HG02884 (cell line): ENCODE results near the gene APOBEC3G.
"Not testable (repeated sequence)": the region's sequence is repeated elsewhere in the genome, so short reads cannot be mapped to it uniquely, and the experiment has no call there.

Experiments
- ATAC-seq: cut with Tn5 transposase; IDR thresholded peaks from one replicate; pipeline ENCODE4 v1.9.1; 2021; ENCODE audit warnings: mild to moderate bottlenecking, moderate library complexity; ENCODE audit not compliant: unreplicated experiment

APOBEC3G gene

GRCh38 chr22:39066442-39067276 lies 10.4 kb upstream of the APOBEC3G start:
- ATAC-seq = not testable (repeated sequence)

DNA sequence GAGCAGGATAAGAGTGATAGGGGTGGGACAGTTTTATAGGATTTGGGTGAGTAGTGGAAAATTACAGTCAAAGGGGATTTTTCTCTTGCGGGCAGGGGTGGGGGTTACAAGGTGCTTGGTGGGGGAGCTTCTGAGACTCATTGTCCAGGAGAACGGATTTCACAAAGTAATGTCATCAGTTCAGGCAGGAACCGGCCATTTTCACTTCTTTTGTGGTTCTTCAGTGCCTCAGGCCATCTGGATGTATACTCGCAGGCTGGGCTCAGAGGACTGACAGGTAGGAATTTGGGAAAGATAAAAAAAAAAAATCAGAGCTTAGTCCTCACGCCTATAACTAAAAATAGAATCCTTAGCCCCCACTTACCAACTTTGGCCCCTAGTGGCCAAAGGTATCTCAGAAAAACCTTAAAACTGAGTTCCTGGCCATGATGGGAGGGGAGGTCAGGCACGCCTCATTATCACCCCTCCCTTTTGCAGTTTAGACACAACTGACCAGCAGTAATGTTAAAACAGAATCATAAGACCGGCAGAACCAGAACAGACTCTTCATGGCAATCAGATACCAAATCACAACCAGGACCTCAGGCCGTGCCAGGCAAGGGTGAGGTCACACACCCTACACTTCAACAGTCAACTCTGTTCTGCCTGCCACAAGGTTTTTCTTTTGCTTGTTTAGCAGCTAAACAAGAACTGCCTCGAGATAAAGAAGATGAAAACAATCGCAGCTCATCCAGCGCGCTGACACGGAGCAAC lies 8.9 kb upstream of the APOBEC3G start:
- no peak for ATAC-seq

GRCh38 chr22:39070186-39070585 lies 6.9 kb upstream of the APOBEC3G start:
- ATAC-seq = no peak

DNA sequence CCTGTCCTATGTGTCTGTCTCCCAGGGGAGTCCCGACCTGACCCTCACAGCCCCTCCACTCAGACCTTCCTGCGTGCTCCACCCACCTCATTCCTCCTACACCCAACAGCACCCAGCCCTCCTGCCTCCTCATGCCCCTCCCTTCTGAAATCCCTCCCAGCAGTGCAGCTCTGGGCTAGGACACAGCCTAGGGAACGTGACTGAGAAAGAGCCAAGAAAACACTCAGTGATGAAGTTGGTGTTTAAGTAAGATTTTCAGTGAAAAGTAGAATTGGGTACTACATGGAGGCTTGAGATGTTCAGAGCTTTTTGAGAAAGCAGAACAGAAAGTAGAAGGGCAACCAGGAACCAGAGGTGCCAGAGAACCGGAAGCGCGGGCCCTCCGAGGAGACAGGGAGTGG lies 4.5 kb upstream of the APOBEC3G start:
- ATAC-seq = not testable (repeated sequence)

DNA sequence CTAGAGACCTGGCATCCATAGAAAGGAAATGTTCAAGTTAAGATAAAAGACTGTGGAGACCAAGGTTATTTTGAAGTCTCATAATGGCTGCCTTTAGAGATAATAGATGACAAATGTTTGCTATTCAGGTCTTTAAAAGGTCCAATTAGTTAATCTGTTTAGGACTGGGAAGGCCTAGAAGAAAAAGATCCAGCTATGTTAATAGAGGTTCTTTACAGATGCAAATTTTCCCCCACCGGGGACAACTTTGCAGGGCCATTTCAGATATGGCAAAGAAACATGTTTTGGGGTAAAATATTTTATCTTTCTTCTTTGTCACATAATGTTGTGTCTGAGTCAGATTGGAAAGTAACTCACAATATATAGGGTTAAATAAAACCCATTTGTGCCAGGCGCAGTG lies 3.1 kb upstream of the APOBEC3G start:
- no peak for ATAC-seq

DNA sequence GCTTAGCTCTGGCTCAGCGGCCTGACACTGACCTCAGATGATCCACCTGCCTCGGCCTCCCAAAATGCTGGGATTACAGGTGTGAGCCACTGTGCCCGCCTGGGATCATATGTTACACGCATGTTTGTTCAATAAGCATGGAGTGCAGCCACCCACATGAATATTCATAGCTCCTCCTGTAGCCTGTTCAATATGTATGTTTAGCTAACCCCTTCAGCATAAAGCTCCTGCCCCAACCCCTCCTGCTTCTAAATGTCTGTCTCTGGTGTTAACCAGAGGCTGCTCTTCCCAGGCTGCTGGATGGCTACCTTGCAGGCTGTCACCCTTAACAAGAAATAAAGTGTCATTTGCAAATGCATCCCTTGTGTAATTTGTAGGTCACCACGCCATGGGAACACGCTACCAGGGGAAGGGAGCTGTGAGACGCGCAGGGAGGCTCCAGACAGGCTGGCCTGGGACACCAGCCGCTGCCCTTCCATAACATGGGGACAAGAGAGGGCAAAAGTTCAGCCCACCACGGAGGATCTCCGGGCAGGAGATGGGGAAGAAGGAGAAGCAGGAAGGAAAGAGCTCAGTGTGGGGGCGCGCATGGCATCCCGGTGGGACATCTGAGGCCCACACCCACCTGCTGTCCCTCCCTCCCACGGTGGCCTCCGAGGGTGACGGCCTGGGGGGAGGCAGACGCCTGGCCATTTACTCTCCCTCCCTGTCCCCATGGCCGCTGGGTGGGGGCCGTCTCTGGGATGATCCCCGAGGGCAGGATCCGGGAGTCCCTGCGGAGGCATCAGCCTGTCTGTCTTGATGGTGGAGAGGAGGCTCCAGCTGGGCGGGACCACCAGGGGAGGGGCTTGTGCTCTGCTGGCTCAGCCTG lies 685 bp upstream of the APOBEC3G start:
- ATAC-seq = not testable (repeated sequence)

DNA sequence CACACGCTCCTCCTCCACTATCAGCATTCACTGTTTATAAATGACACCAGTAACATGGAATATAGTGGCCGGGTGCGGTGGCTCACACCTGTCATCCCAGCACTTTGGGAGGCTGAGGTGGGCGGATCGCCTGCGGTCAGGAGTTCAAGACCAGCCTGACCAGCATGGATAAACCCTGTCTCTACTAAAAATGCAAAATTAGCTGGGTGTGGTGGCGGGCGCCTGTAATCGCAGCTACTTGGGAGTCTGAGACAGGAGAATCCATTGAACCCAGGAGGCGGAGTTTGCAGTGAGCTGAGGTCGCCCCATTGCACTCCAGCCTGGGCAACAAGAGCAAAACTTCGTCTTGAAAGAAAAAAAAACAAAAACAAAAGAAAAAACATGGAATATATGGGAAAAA lies 837 bp downstream of the APOBEC3G start:
- ATAC-seq = not testable (repeated sequence)

- ATAC-seq = no peak
Observed at GRCh38 chr22:39078329-39078728, 1.3 kb downstream of the APOBEC3G start.

- ATAC-seq = not testable (repeated sequence)
Observed at GRCh38 chr22:39079054-39079637, 2.1 kb downstream of the APOBEC3G start.

DNA sequence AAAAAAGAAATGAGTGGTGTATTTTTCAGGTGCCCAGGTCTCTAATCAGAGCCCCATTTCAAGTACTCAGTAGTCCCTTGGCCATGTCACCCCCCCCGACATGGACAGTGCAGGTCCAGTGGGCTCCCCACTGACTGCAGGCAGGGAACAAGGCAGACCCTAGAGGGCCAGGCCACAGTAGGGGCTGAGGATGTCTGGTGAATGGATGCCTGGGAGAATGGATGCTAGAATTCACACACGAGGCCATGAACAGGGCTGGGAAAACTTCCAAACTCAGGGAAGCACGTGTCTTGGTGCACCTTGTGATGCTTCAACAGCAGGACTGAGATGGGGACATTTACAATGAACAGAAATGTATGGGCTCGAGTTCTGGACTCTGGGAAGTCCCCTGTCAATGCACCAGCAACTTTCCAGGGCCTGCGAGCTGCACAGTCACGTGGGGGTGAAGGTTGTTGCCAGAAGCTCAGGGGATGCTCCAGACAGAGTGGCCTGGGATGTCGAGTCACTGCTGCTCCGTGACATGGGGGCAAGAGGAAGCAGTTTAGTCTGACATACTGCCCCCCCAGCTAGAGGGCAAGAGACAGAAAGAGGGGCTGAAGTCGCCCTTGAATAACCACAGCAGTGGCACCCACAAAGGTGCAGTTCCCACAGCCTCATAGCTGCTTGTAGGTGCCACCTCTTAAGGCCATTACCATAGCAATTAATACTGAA lies 3.1 kb downstream of the APOBEC3G start:
- no peak for ATAC-seq

DNA sequence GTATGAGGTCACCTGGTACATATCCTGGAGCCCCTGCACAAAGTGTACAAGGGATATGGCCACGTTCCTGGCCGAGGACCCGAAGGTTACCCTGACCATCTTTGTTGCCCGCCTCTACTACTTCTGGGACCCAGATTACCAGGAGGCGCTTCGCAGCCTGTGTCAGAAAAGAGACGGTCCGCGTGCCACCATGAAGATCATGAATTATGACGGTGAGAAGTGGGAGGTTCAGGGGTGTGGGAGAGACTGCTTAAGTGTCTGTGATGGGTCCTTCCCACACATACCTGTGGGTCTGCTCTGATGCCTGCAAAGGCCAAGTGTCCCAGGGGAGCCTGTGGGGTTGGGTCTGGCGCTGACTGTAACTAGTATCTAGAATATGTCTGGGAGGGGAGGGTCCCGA lies 3.9 kb downstream of the APOBEC3G start:
- no peak for ATAC-seq

DNA sequence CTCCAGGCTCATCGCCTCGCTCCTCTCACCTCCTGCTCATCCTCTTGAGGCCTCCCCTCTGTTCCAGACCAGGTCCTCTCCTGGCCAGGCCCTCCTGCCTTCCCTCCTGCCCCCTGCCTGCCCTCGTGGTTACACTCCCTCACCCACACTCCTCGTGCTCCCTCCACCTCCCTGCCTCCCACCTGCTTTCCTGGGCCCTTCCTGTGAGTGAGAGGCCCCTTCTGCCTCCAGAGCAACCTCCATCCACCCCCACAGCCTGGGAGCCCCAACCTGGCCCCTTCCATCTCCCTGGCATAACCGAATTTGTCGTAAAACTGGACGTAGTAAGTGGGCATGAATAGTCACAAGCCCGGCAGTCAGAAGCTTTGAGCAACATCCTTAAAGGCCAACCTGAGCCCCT lies 4.5 kb downstream of the APOBEC3G start:
- no peak for ATAC-seq

GRCh38 chr22:39083212-39084165 lies 6.4 kb downstream of the APOBEC3G start:
- no peak for ATAC-seq

DNA sequence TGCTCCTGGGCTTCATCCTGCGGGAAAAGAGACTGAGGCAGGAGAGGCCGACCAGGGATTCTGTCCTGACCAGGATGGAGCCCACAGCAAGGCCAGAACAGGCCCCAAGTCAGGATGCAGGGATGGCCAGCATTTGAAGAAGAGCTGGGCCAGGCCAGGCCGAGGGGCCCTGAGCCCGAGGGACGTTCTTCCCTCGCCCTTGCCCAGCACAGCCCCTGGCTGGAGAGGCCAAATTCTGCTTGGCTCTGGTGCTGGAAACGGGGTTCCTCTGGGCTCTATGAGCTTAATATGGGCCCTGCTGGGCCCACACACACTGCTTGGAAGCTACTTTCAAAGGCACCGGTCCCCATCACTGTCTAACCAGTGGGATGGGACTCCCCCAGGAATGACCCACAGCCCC lies 7.6 kb downstream of the APOBEC3G start:
- ATAC-seq = no peak

DNA sequence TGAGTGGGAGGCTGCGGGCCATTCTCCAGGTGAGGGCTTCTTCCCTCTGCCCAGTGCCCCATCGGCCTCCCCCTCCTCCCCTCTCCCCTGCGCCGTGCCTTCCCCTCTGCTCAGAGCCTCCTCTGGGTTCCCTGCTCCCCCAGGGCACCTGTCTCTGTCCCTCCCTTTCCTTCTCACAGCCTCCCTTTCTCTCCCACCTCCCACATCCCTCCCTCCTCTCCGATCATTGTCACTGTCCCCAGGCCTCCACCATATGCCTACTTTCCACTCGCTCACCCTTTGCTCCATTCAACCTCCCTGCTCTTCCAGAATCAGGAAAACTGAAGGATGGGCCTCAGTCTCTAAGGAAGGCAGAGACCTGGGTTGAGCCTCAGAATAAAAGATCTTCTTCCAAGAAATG lies 10.0 kb downstream of the APOBEC3G start:
- ATAC-seq = no peak

DNA sequence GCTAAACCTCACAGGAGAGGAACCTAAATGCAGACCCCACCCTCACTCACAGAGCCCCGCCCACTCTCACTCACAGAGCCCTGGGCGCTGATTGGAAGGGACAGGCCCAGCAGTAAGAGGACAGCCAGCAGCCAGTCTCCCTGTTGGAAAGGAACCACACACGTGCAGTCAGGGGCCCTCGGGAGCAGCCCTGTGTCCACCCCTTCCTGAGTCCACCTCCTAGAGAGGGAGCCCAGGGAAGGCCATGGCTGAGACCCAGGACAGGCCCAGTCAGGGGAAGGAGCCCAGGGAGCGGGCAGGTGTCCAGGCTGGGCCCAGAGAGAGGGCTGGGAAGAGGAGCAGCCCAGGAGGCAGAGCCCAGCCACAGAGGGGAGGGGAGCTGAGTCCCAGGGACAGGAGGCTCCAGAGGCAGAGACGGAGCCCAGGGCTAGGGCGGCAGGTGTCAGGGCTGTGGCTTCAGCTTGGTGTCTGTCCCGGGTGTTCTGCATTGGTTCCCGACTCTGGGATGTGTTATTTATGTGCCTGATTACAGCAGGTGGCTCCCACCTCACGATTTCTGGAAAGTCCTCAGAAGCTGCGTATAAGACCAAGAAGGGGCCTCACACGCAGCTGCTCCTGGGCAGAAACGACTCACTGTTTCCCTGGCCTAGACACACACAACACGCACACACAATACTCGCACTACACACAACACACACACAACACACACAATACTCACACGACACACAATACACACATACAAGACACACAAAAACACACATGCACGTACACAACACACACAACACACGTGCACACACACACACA lies 11.0 kb downstream of the APOBEC3G start:
- ATAC-seq = no peak

GRCh38 chr22:39088685-39089032 lies 11.6 kb downstream of the APOBEC3G start:
- ATAC-seq = no peak

- no peak for ATAC-seq
Observed at GRCh38 chr22:39089928-39090327, 12.9 kb downstream of the APOBEC3G start.
